Cortex of kidney (tissue), 1 donor: ENCODE data around the gene GAPDH.
"Not testable (repeated sequence)": the region's sequence is repeated elsewhere in the genome, so short reads cannot be mapped to it uniquely, and the experiment has no call there.

Experiments used
- DNase-seq: peaks from one replicate; lab custom pipeline; 2025; lab: John Stamatoyannopoulos, UW

GAPDH gene

DNA sequence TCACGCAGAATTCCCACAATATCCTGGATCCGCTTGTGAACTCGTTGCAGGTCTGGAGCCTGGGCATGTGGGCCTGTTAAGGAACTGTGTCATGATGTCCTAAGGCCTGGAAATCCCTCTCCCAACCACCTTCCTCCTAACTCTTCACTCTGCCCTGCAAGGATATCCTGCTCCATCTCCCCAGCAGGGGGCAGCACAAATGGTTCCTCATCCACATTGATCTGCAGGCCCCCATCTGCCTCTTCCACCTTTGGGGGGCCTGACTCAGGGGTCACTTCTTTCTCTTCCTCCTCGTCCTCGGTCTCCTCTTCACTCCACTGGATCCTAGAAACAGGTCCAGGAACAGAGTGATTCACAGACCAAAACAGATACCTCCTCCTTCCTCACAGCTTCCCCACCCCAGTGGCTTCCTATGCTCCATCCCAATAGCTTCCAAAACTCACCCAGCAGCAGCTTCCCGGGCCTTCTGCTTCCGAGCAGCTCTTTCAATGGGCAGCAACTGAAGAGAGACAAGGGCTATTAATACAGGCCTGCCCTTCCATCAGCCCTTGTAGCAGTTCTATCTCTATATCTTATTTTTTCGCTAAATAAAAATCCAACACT, 29.2 kb downstream of the GAPDH start:
- DNase-seq: no peak

DNA sequence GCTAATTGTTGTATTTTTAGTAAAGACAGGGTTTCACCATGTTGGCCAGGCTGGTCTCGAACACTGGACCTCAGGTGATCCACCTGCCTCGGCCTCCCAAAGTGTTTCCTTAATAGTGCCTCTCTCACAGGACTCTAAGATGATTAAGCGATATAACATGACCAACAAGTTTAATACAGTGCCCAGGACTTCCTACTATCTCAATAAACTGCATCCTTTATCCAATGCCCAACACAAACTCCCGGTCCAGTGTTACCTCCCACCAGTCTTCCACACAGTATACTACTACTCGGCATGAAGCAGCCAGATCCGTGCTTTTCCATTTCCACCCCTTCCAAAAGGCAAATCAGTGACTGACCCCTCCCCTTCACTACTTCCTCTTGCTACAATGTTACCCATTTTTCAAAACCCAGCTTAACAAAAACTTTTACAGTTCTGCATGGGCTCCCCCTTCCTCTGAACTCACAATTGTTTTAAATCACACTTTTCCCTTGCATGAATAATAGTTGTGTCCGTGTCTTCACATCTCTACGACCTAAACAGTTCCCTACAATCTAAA, 32.9 kb downstream of the GAPDH start:
- no peak for DNase-seq

DNA sequence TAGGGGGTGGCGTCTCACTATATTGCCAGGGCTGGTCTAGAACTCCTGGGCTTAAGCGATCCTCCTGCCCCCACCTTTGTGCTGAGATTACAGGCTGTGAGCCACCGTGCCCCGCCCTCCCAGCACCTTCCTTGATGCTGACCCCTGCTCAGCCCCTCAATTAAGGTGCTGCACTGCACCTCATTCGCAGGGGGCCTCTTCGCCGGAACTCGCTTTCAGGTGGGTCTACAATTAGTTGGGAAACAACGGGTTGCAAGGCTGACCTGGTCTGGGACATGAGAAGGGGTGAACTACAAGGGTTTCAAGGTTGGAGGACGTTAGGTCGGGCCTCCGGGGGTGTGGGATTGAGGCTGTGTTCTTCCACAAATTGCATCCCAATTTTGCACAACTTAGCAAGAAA, 35.0 kb downstream of the GAPDH start:
- no peak for DNase-seq

DNA sequence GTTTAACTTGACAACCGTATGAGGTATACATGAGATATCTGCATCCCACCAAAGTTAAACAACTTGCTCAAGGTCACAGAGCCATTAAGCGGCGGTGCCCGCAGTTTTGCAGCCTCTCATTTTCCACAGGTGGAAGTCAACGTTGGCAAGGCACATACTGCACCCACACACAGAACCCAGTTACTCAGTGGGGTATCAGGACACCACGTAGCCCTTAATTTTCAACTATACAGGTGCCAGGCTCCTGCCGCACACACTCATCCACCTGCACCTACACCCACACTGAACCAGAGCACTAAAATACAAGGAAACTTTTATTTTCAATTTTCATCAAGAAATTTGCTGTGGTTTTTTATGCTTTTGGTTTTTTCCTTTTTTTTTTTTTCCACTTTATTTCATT, 35.5 kb downstream of the GAPDH start:
- DNase-seq: no peak

GRCh38 chr12:6570264-6570887, 36.1 kb downstream of the GAPDH start:
- no peak for DNase-seq

- DNase-seq: no peak
Observed at GRCh38 chr12:6573001-6573400, 38.7 kb downstream of the GAPDH start.

GRCh38 chr12:6574576-6575295, 40.4 kb downstream of the GAPDH start:
- DNase-seq: no peak

- DNase-seq: no peak
Observed at GRCh38 chr12:6575648-6576047, 41.3 kb downstream of the GAPDH start.

DNA sequence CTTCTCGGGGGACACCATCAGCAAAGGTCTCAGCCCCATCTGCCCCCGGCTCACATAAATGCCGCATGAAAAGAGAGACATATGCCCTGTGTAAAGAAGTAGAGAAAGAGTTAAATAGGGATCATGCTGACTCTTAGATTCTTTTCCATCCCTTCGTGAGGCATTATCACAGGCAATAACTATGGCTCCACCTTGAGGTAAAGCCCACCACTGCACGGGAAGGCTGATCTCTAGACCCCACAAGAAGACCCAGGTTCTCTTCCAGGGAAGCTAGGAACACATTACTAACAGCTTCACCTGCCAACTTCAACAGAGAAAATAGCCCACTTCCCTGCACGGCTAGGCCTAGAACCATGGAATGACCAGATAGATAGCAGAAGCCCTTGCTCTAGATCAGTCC, 47.9 kb downstream of the GAPDH start:
- no peak for DNase-seq

DNA sequence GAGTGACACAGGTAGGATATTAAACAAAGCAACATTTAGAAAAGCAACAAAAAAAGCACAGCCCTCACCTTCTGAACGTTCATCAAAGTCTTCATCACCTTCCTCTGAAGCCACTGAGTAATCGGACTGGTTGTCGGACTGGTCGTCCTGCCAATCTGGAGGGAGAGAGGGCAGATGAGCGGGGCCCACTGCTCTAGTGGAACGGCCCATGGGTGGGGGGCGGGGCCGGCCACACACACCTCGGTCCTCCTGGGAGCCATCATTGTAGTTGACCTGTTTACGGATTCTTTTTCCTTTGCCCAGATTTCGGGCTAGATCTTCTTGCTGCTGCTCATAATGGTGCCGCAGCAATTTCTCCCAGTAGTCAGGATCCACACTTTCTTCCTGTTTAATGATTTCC, 48.6 kb downstream of the GAPDH start:
- DNase-seq: no peak

GRCh38 chr12:6584293-6584692, 50.0 kb downstream of the GAPDH start:
- DNase-seq: no peak

GRCh38 chr12:6586569-6586968, 52.3 kb downstream of the GAPDH start:
- DNase-seq: not testable (repeated sequence)
